Bronchial epithelial cell (primary cell): Measurements from ENCODE around the gene ZWILCH. TPM values are rescaled to one million over a fixed set of nuclear protein-coding genes. Genes with fewer than 3 reads are reported as not detected.

Source experiments
- DNase-seq: peaks from one replicate; pipeline ENCODE4 v3.0.0-alpha.2; 2010; ENCODE audit warnings: low read depth
- FAIRE-seq: peaks from 2 replicates; lab custom pipeline; 2011; peaks lifted over from hg19 to GRCh38; lab: Jason Lieb, UNC
- H3K27me3 ChIP-seq: 2 replicates; pipeline ENCODE4 v1.5.1; 2011; ENCODE audit warnings: low read length; ENCODE audit not compliant: control insufficient read depth, insufficient read depth
- H3K36me3 ChIP-seq: 2 replicates; pipeline ENCODE4 v1.5.1; 2011; ENCODE audit warnings: low read length; ENCODE audit not compliant: control insufficient read depth, insufficient read depth
- H3K4me3 ChIP-seq: 2 replicates; pipeline ENCODE4 v1.5.1; 2011; ENCODE audit warnings: mild to moderate bottlenecking, low read depth, low read length, control low read depth
- total RNA-seq: library from RNA; depleted of rRNA; stranded (reverse); fragments of >200 nt; gene quantifications from 2 replicates; pipeline ENCODE4 v1.2.1, GENCODE V29; 2014
- TF ChIP-seq, protein P1 (sequence below): IDR thresholded peaks from 2 replicates; pipeline ENCODE4 v1.5.1; 2011; ENCODE audit warnings: mild to moderate bottlenecking, moderate library complexity, low read length, control low read depth, inconsistent platforms; ENCODE audit not compliant: insufficient read depth, severe bottlenecking

Gene ZWILCH
- total RNA-seq, 1 donor from 2014 or later = 6.1 TPM

DNA sequence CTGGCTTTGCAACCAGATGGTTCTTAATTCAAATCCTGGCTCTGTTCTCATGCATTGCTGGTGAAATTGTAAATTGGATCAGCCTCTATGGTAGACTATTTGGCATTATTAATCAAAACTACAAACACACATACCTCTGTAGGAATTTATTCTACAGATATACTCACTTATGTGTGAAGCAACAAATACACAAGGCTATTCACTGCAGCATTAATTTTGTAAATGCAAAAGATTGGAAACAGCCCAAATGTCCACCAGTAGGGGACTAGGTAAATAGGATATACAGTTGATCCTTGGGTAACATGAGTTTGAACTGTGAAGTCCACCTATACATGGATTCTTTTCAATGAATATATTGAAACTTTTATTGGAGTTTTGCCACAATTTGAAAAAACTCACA is 90.2 kb downstream of the ZWILCH start:
- Histone ChIP-seq H3K36me3 (no peaks in the 10 kb centered on the region), H3K27me3 (no peaks in the 10 kb centered on the region), H3K4me3 (no peak overlapping the region)
- DNase-seq (no peak), FAIRE-seq (no peak)
- TF ChIP-seq, protein P1, sequence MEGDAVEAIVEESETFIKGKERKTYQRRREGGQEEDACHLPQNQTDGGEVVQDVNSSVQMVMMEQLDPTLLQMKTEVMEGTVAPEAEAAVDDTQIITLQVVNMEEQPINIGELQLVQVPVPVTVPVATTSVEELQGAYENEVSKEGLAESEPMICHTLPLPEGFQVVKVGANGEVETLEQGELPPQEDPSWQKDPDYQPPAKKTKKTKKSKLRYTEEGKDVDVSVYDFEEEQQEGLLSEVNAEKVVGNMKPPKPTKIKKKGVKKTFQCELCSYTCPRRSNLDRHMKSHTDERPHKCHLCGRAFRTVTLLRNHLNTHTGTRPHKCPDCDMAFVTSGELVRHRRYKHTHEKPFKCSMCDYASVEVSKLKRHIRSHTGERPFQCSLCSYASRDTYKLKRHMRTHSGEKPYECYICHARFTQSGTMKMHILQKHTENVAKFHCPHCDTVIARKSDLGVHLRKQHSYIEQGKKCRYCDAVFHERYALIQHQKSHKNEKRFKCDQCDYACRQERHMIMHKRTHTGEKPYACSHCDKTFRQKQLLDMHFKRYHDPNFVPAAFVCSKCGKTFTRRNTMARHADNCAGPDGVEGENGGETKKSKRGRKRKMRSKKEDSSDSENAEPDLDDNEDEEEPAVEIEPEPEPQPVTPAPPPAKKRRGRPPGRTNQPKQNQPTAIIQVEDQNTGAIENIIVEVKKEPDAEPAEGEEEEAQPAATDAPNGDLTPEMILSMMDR = no peak

DNA sequence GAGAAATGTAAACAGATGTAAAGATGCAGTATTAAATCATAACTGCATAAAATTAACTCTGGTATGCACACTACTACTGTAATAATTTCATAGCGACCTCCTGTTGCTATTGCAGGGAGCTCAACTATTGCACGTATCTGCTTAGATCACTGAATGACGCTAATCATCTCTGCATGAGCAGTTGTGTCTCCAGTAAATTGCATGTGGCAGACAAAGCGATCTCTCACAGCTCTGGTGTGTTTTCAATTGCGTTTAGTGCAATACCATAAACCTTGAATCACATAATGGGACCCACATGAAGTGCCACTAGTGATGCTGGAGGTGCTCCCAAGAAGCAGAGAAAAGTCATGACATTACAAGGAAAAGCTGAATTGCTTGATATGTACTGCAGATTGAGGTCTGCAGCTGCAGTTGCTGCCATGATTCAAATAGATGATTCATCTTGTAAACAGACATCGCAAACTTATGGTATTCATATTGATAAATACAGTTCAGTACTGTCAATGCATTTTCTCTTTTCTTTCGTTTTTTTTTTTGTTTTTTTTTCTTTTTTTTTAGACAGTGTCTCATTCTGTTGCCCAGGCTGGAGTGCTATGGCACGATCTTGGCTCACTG is 90.9 kb downstream of the ZWILCH start:
- FAIRE-seq = no peak
- DNase-seq = peak; percentile 44
- no peaks in the 10 kb centered on the region for H3K27me3 ChIP-seq
- TF ChIP-seq, protein P1 = no peak
- H3K36me3 ChIP-seq = no peaks in the 10 kb centered on the region
- no peak overlapping the region for H3K4me3 ChIP-seq

- Histone ChIP-seq H3K36me3 (no peaks in the 10 kb centered on the region), H3K4me3 (no peak overlapping the region), H3K27me3 (no peaks in the 10 kb centered on the region)
- no peak for FAIRE-seq
- no peak for DNase-seq
- TF ChIP-seq, protein P1 = no peak
Observed at GRCh38 chr15:66598095-66598815, 93.1 kb downstream of the ZWILCH start.

Other genes with a start within 250 kb of the ZWILCH start
- gene DIS3L, start 211.8 kb upstream of the ZWILCH start, total RNA-seq = 11.8 and 19.2 TPM in 2 replicates
- gene TIPIN, start 148.6 kb upstream of the ZWILCH start, total RNA-seq = 10.5 and 17.8 TPM in 2 replicates
- 57.7 and 70.0 TPM in 2 replicates for gene MAP2K1, start 118.4 kb upstream of the ZWILCH start, total RNA-seq
- 43.3 and 43.7 TPM in 2 replicates for gene SNAPC5, start 7.6 kb upstream of the ZWILCH start, total RNA-seq
- 2,077 and 4,509 TPM in 2 replicates for gene RPL4, start 471 bp upstream of the ZWILCH start, total RNA-seq
- 0.26 TPM in 1 of 2 replicates, not detected in the other for gene LCTL, start 60.7 kb downstream of the ZWILCH start, total RNA-seq
- gene SMAD6, start 196.9 kb downstream of the ZWILCH start, total RNA-seq = 0.79 TPM in 1 of 2 replicates, not detected in the other